PC-9 (cell line): ENCODE measurements around the gene MSH2. TPM values are rescaled to one million over a fixed set of nuclear protein-coding genes. Genes with fewer than 3 reads are reported as not detected.
"Not testable (repeated sequence)": the region's sequence is repeated elsewhere in the genome, so short reads cannot be mapped to it uniquely, and the experiment has no call there.

Experiments used
- BruUV-seq: library from RNA; stranded (reverse); fragments of 400-500 nt; replicated peaks from 2 replicates; lab custom pipeline; 2021; lab: Mats Ljungman, UMichigan
- CTCF ChIA-PET: fragments of 300-600 bp; sonication (Branson Sonifier 250); formaldehyde crosslinking; loops from one replicate; lab custom pipeline; 2022; ENCODE audit warnings: antibody characterized with exemption; lab: Charles Lee
- POLR2A ChIA-PET: fragments of 300-600 bp; sonication (Branson Sonifier 250); formaldehyde crosslinking; loops from one replicate; lab custom pipeline; 2022; ENCODE audit warnings: antibody characterized with exemption; ENCODE audit not compliant: unreplicated experiment; lab: Charles Lee
- DNase-seq, 2 experiments: peaks; one replicate each; pipeline versions ENCODE4 v3.0.0 to v3.0.0-alpha.2; 2015 to 2022; ENCODE audit warnings: mixed read lengths in 1 of 2
- H2AFZ ChIP-seq: fragments of 200-600 bp; sonication (generic); 2 replicates; pipeline ENCODE4 v1.8.1; 2017; ENCODE audit warnings: antibody characterized with exemption
- H3F3A ChIP-seq: fragments of 200-600 bp; sonication (generic); 2 replicates; pipeline ENCODE4 v1.8.1; 2017; ENCODE audit warnings: antibody characterized with exemption, mild to moderate bottlenecking, low read depth; ENCODE audit not compliant: insufficient read depth
- H3K27ac ChIP-seq: fragments of 200-600 bp; sonication (generic); 2 replicates; pipeline ENCODE4 v1.6.1; 2016; ENCODE audit warnings: mixed run types
- H3K27me3 ChIP-seq: fragments of 200-600 bp; sonication (generic); 2 replicates; pipeline ENCODE4 v1.6.1; 2016; ENCODE audit warnings: low read depth, mixed run types; ENCODE audit not compliant: insufficient read depth
- H3K36me3 ChIP-seq: fragments of 200-600 bp; sonication (generic); 2 replicates; pipeline ENCODE4 v1.6.1; 2016; ENCODE audit warnings: low read depth, mixed run types
- H3K4me1 ChIP-seq: fragments of 200-600 bp; sonication (generic); replicated peaks from 2 replicates; pipeline ENCODE4 v1.6.1; 2016; ENCODE audit warnings: mixed run types; ENCODE audit not compliant: insufficient read depth
- H3K4me2 ChIP-seq: fragments of 200-600 bp; sonication (generic); 2 replicates; pipeline ENCODE4 v1.6.1; 2017; ENCODE audit warnings: mixed run types
- H3K4me3 ChIP-seq: fragments of 200-600 bp; sonication (generic); 2 replicates; pipeline ENCODE4 v1.6.1; 2016; ENCODE audit warnings: mixed run types
- H3K79me2 ChIP-seq: fragments of 200-600 bp; sonication (generic); 2 replicates; pipeline ENCODE4 v1.6.1; 2017; ENCODE audit warnings: low read depth, mixed run types
- H3K9me2 ChIP-seq: fragments of 200-600 bp; sonication (generic); 2 replicates; pipeline ENCODE4 v1.8.1; 2017; ENCODE audit warnings: mild to moderate bottlenecking; ENCODE audit not compliant: insufficient read depth
- H3K9me3 ChIP-seq: fragments of 200-600 bp; sonication (generic); 2 replicates; pipeline ENCODE4 v1.8.1; 2016; ENCODE audit warnings: low read depth; ENCODE audit not compliant: insufficient read depth
- H4K20me1 ChIP-seq: fragments of 200-600 bp; sonication (generic); 2 replicates; pipeline ENCODE4 v1.8.1; 2017; ENCODE audit not compliant: insufficient read depth
- CTCF ChIP-seq: fragments of 200-600 bp; sonication (generic); conservative IDR thresholded peaks from 2 replicates; pipeline ENCODE4 v1.6.1; 2017; ENCODE audit warnings: mixed run types, antibody characterized with exemption, mild to moderate bottlenecking, moderate library complexity
- EZH2 ChIP-seq: fragments of 200-600 bp; sonication (generic); IDR thresholded peaks from 2 replicates; pipeline ENCODE4 v1.8.0; 2017; ENCODE audit warnings: antibody characterized with exemption, low read depth
- intact Hi-C: fragments of 100-400 bp; cut with micrococcal nuclease; formaldehyde crosslinking; loops from one replicate; pipeline ENCODE4 v1.10.0; 2022; ENCODE audit not compliant: unreplicated experiment
- total RNA-seq: library from RNA; stranded (reverse); gene quantifications from 2 replicates; pipeline ENCODE4 v1.2.3, GENCODE V29; 2021

The MSH2 gene
- total RNA-seq, 1 experiment from 2014 or later = 54.2 TPM

GRCh38 chr2:47501374-47502200, 98.6 kb downstream of the MSH2 start:
- no peaks in the 10 kb centered on the region for H3K79me2 ChIP-seq
- ChIA-PET POLR2A (no interaction called here), CTCF (interaction anchor here (0.6 to 0.7 kb wide), 2 partner anchors 217 to 266 kb away, joined by 3 to 11 read pairs; no protein-coding TSS in a partner anchor)
- H4K20me1 ChIP-seq = no peaks in the 10 kb centered on the region
- peak overlapping the region; percentile 57 for H2AFZ ChIP-seq
- H3K4me3 ChIP-seq = no peak overlapping the region
- no TSS peak for BruUV-seq
- DNase-seq = peak in 1 of 2 experiments; percentile 70
- no peaks in the 10 kb centered on the region for H3K36me3 ChIP-seq
- H3K27me3 ChIP-seq = no peaks in the 10 kb centered on the region
- H3K9me3 ChIP-seq = peaks cover 8% of the 10 kb centered on the region
- H3K4me2 ChIP-seq = peak overlapping the region; percentile 54
- no peak for TF ChIP-seq CTCF
- TF ChIP-seq EZH2 = no peak
- intact Hi-C loops = no loop called here
- H3K4me1 ChIP-seq = peaks cover 19% of the 10 kb centered on the region
- H3F3A ChIP-seq = peaks cover 15% of the 10 kb centered on the region; the same call in 1 of the 2 replicates
- H3K27ac ChIP-seq = peak overlapping the region; percentile 59
- H3K9me2 ChIP-seq = no peaks in the 10 kb centered on the region

- intact Hi-C loops, H2AFZ ChIP-seq, H3K4me3 ChIP-seq, H3K27me3 ChIP-seq, DNase-seq, H3K36me3 ChIP-seq, H4K20me1 ChIP-seq, H3K9me3 ChIP-seq, H3K4me2 ChIP-seq, H3K9me2 ChIP-seq, H3K79me2 ChIP-seq, CTCF ChIA-PET, BruUV-seq, POLR2A ChIA-PET, H3K27ac ChIP-seq: not testable (repeated sequence)
- Histone ChIP-seq H3K4me1 (peaks cover 19% of the 10 kb centered on the region), H3F3A (peaks cover 15% of the 10 kb centered on the region; the same call in 1 of the 2 replicates)
Measured at GRCh38 chr2:47502498-47502897, 99.5 kb downstream of the MSH2 start.

GRCh38 chr2:47503481-47504070, 100.6 kb downstream of the MSH2 start:
- intact Hi-C loops = no loop called here
- peaks cover 15% of the 10 kb centered on the region; the same call in 1 of the 2 replicates for H3F3A ChIP-seq
- peaks cover 16% of the 10 kb centered on the region for H3K4me1 ChIP-seq
- ChIA-PET CTCF (no interaction called here), POLR2A (no interaction called here)
- no TSS peak for BruUV-seq
- H2AFZ ChIP-seq = no peak overlapping the region
- no peaks in the 10 kb centered on the region for H3K36me3 ChIP-seq
- H4K20me1 ChIP-seq = no peaks in the 10 kb centered on the region
- TF ChIP-seq EZH2 (no peak), CTCF (no peak)
- no peaks in the 10 kb centered on the region for H3K79me2 ChIP-seq
- H3K4me3 ChIP-seq = no peak overlapping the region
- 0 out of 2 replicates have a peak, but pooled peaks cover 3% of the 10 kb centered on the region for H3K27me3 ChIP-seq
- no peak overlapping the region for H3K27ac ChIP-seq
- DNase-seq = no peak
- no peaks in the 10 kb centered on the region for H3K9me2 ChIP-seq
- no peak overlapping the region for H3K4me2 ChIP-seq
- peaks cover 8% of the 10 kb centered on the region for H3K9me3 ChIP-seq
